Gastroesophageal sphincter (tissue), 3 donors: ENCODE data around the gene NOTUM.

Source experiments
- CTCF ChIP-seq, 4 experiments: fragments of 200-600 bp in 2 of 4; fragments of 450-650 bp in 2 of 4; sonication (generic) in 1 of 4; IDR thresholded peaks; one replicate each; pipeline ENCODE4 v1.5.1; 2017 to 2019; ENCODE audit warnings: antibody characterized with exemption in 4 of 4, mild to moderate bottlenecking in 2 of 4, moderate library complexity in 2 of 4
- POLR2A ChIP-seq, 2 donors: fragments of 450-650 bp; IDR thresholded peaks; one replicate each; pipeline ENCODE4 v1.6.1; 2017; ENCODE audit warnings: antibody characterized with exemption in 2 of 2, mild to moderate bottlenecking in 2 of 2, moderate library complexity in 1 of 2
- POLR2AphosphoS5 ChIP-seq: sonication (generic); formaldehyde crosslinking; IDR thresholded peaks from one replicate; pipeline ENCODE4 v1.6.1; 2017; ENCODE audit warnings: antibody characterized with exemption

GRCh38 chr17:82008258-82008940 is 47.4 kb upstream of the NOTUM start:
- no peak for TF ChIP-seq POLR2A (IDR thresholded peaks at IDR 0.05)
- no peak for TF ChIP-seq CTCF (IDR thresholded peaks at IDR 0.05)
- TF ChIP-seq POLR2AphosphoS5, result no peak
